Skeletal muscle tissue (tissue), 4 donors: ENCODE measurements around the gene ENTPD5. TPM values are rescaled to one million over a fixed set of nuclear protein-coding genes. Genes with fewer than 3 reads are reported as not detected.

ENCODE experiments used
- H3K27ac ChIP-seq: one replicate; pipeline ENCODE4 v1.7.0; 2013; ENCODE audit warnings: mild to moderate bottlenecking, low read depth, low read length, inconsistent platforms
- H3K27me3 ChIP-seq, 3 donors: one replicate each; pipeline ENCODE4 v1.7.0; 2013; ENCODE audit warnings: low read length in 3 of 3; ENCODE audit not compliant: control insufficient read depth in 3 of 3, insufficient read depth in 3 of 3
- H3K36me3 ChIP-seq, 3 donors: one replicate each; pipeline ENCODE4 v1.7.0; 2013; ENCODE audit warnings: low read length in 3 of 3; ENCODE audit not compliant: control insufficient read depth in 3 of 3, insufficient read depth in 3 of 3
- H3K4me1 ChIP-seq, 3 donors: one replicate each; pipeline ENCODE4 v1.7.0; 2013; ENCODE audit warnings: low read length in 3 of 3, mild to moderate bottlenecking in 3 of 3; ENCODE audit not compliant: control insufficient read depth in 3 of 3, insufficient read depth in 3 of 3
- H3K4me3 ChIP-seq, 3 donors: one replicate each; pipeline ENCODE4 v1.7.0; 2013; ENCODE audit warnings: low read length in 3 of 3
- H3K9ac ChIP-seq, 3 donors: one replicate each; pipeline ENCODE4 v1.7.0; 2013; ENCODE audit warnings: low read length in 3 of 3, mild to moderate bottlenecking in 3 of 3, moderate library complexity in 2 of 3, low read depth in 1 of 3
- H3K9me3 ChIP-seq, 3 donors: one replicate each; pipeline ENCODE4 v1.7.0; 2013; ENCODE audit warnings: low read length in 3 of 3; ENCODE audit not compliant: control insufficient read depth in 3 of 3
- total RNA-seq: library from RNA; depleted of rRNA; stranded (reverse); fragments of >200 nt; gene quantifications from one replicate; pipeline ENCODE4 v1.2.3, GENCODE V29; 2014
- donor health status: Osteomylitis.

Gene ENTPD5
- total RNA-seq, 1 donor from 2014 or later, result 5.2 TPM

- Histone ChIP-seq H3K36me3 (no peaks in the 10 kb centered on the region), H3K27ac (no peak overlapping the region), H3K9ac (no peak overlapping the region), H3K4me1 (no peaks in the 10 kb centered on the region), H3K27me3 (no peaks in the 10 kb centered on the region), H3K4me3 (no peak overlapping the region), H3K9me3 (no peaks in the 10 kb centered on the region)
These were observed 19.2 kb upstream of the ENTPD5 start for GRCh38 chr14:74038020-74038859.

GRCh38 chr14:74035556-74035955 is 16.5 kb upstream of the ENTPD5 start:
- no peak overlapping the region for H3K9ac ChIP-seq
- no peak overlapping the region for H3K4me3 ChIP-seq
- no peaks in the 10 kb centered on the region for H3K4me1 ChIP-seq
- no peaks in the 10 kb centered on the region for H3K36me3 ChIP-seq
- no peak overlapping the region for H3K27ac ChIP-seq
- no peaks in the 10 kb centered on the region for H3K27me3 ChIP-seq
- no peaks in the 10 kb centered on the region for H3K9me3 ChIP-seq

- Histone ChIP-seq H3K4me3 (no peak overlapping the region), H3K27ac (no peak overlapping the region), H3K36me3 (no peaks in the 10 kb centered on the region), H3K9me3 (no peaks in the 10 kb centered on the region), H3K27me3 (no peaks in the 10 kb centered on the region), H3K4me1 (no peaks in the 10 kb centered on the region), H3K9ac (no peak overlapping the region)
These were observed 15.5 kb upstream of the ENTPD5 start for GRCh38 chr14:74034572-74034971.

GRCh38 chr14:74029136-74029535 is 10.0 kb upstream of the ENTPD5 start:
- H3K27ac ChIP-seq, result no peak overlapping the region
- no peaks in the 10 kb centered on the region for H3K9me3 ChIP-seq
- H3K4me1 ChIP-seq, result no peaks in the 10 kb centered on the region
- no peaks in the 10 kb centered on the region for H3K27me3 ChIP-seq
- no peak overlapping the region for H3K9ac ChIP-seq
- no peak overlapping the region for H3K4me3 ChIP-seq
- H3K36me3 ChIP-seq, result no peaks in the 10 kb centered on the region

GRCh38 chr14:74022346-74022745 is 3.3 kb upstream of the ENTPD5 start:
- H3K4me1 ChIP-seq, result peaks cover 11 to 15% (median 11%) of the 10 kb centered on the region in 3 donors
- no peak overlapping the region for H3K4me3 ChIP-seq

GRCh38 chr14:74019408-74020137 is 485 bp upstream of the ENTPD5 start:
- Histone ChIP-seq H3K36me3 (no peaks in the 10 kb centered on the region), H3K4me3 (peak overlapping the region; percentile 88 to 95 (median 90)), H3K9me3 (no peaks in the 10 kb centered on the region), H3K4me1 (peaks cover 11 to 15% (median 11%) of the 10 kb centered on the region in 3 donors), H3K9ac (peak overlapping the region; percentile 77 to 98 (median 85)), H3K27me3 (no peaks in the 10 kb centered on the region), H3K27ac (peak overlapping the region; percentile 95)

More at GRCh38 chr14:74022346-74022745, 3.3 kb upstream of the ENTPD5 start:
- Histone ChIP-seq H3K9me3 (no peaks in the 10 kb centered on the region), H3K27ac (no peak overlapping the region), H3K27me3 (no peaks in the 10 kb centered on the region), H3K36me3 (no peaks in the 10 kb centered on the region), H3K9ac (no peak overlapping the region)

- Histone ChIP-seq H3K4me3 (peak overlapping the region; percentile 90 to 95 (median 90)), H3K27ac (peak overlapping the region; percentile 95), H3K4me1 (peaks cover 11 to 15% (median 11%) of the 10 kb centered on the region in 3 donors), H3K36me3 (peaks cover 3 to 7% (median 5%) of the 10 kb centered on the region in 3 donors), H3K27me3 (no peaks in the 10 kb centered on the region), H3K9ac (peak overlapping the region; percentile 96 to 98 (median 97)), H3K9me3 (no peaks in the 10 kb centered on the region)
These were observed 908 bp downstream of the ENTPD5 start for GRCh38 chr14:74018174-74018585.

- Histone ChIP-seq H3K27ac (no peak overlapping the region), H3K27me3 (no peaks in the 10 kb centered on the region), H3K9me3 (no peaks in the 10 kb centered on the region), H3K4me3 (no peak overlapping the region), H3K4me1 (peaks cover 11 to 15% (median 11%) of the 10 kb centered on the region in 3 donors), H3K9ac (no peak overlapping the region), H3K36me3 (peaks cover 10 to 12% (median 11%) of the 10 kb centered on the region in 3 donors)
These were observed 3.1 kb downstream of the ENTPD5 start for GRCh38 chr14:74015963-74016362.

GRCh38 chr14:74015176-74015575 is 3.9 kb downstream of the ENTPD5 start:
- Histone ChIP-seq H3K27ac (no peak overlapping the region), H3K9ac (no peak overlapping the region), H3K27me3 (no peaks in the 10 kb centered on the region), H3K4me1 (peaks cover 11 to 15% (median 11%) of the 10 kb centered on the region in 3 donors), H3K9me3 (no peaks in the 10 kb centered on the region), H3K4me3 (no peak overlapping the region), H3K36me3 (peaks cover 12 to 16% (median 14%) of the 10 kb centered on the region in 3 donors)

GRCh38 chr14:74014299-74014698 is 4.8 kb downstream of the ENTPD5 start:
- Histone ChIP-seq H3K9me3 (no peaks in the 10 kb centered on the region), H3K36me3 (peaks cover 12 to 20% (median 17%) of the 10 kb centered on the region in 3 donors), H3K9ac (no peak overlapping the region), H3K4me1 (peaks cover 5 to 10% (median 6%) of the 10 kb centered on the region in 3 donors), H3K27ac (no peak overlapping the region), H3K4me3 (no peak overlapping the region), H3K27me3 (no peaks in the 10 kb centered on the region)
